ENCODE results near the gene PSMA8. TPM values are rescaled to one million over a fixed set of nuclear protein-coding genes. Genes with fewer than 3 reads are reported as not detected.
"Not testable (repeated sequence)": the region's sequence is repeated elsewhere in the genome, so short reads cannot be mapped to it uniquely, and the experiment has no call there.

Gene PSMA8
- polyA plus RNA-seq, 12 donors: 0.12 TPM; not detected in 11

DNA sequence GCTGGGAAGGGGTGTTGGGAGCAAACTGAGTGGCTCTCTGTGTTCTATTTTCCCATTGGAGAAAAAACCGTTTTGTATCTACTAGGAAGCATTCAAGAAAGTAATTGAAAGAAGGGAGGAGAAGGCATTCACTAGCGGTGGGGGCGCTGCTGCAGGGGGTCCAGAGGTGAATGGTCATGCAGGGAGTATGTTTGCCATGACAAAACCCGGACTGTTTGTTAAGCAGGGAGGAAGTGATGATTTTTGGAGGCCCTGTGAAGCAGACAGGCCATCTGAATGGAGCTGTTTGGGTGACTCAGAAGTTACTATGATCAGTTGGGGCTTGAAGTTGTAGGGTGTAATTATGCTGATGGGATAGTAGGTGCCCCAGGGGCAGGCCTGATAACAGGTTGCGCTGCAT is 99.5 kb downstream of the PSMA8 start:
- DNase-seq: no peak

DNA sequence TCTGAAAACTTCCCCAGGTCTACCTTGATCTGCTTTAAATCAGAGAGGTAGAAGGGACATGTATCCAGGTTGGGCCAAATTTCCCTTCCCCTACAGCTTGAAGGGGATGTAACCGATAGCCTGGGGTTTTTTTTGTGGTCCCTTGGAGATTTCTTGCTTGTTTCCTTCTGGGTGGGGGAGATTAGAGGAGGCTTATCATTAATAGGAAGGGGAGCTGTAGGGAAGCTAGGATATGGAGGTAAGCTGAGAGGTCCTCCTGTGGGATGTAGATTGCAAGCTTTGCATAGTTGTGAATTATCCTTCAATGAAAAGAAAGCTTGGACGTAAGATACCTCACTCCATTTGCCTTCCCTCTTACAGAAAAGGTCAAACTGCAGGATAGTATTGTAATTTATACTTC is 103.7 kb downstream of the PSMA8 start:
- not testable (repeated sequence) for DNase-seq

DNA sequence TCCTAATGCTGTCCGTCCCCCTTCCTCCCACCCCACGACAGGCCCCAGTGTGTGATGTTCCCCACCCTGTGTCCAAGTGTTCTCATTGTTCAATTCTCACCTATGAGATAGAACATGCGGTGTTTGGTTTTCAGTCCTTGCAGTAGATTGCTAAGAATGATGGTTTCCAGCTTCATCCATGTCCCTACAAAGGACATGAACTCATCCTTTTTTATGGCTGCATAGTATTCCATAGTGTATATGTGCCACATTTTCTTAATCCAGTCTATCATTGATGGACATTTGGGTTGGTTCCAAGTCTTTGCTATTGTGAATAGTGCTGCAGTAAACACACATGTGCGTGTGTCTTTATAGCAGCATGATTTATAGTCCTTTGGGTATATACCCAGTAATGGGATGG is 105.0 kb downstream of the PSMA8 start:
- not testable (repeated sequence) for DNase-seq

DNA sequence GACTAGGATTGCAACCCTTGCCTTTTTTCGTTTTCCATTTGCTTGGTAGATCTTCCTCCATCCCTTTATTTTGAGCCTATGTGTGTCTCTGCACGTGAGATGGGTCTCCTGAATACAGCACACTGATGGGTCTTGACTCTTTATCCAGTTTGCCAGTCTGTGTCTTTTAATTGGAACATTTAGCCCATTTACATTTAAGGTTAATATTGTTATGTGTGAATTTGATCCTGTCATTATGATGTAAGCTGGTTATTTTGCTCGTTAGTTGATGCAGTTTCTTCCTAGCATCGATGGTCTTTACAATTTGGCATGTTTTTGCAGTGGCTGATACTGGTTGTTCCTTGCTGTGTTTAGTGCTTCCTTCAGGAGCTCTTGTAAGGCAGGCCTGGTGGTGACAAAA is 108.7 kb downstream of the PSMA8 start:
- DNase-seq: not testable (repeated sequence)

Other genes starting within 250 kb of the PSMA8 start
- 10 to 100 TPM in 11 of 12 donors, not detected in 1; 27.2 to 83.1 (median 43.5) TPM for gene SS18, start 43.3 kb upstream of the PSMA8 start, polyA plus RNA-seq (ENCODE audit: insufficient read length in 12 of 12)
- gene TAF4B, start 92.6 kb downstream of the PSMA8 start, polyA plus RNA-seq (ENCODE audit: insufficient read length in 12 of 12): 1 to 10 TPM in 10 of 12 donors, not detected in 2; 1.9 to 4.8 (median 2.7) TPM

Measured in muscle of arm (tissue), 12 donors.